SK-N-SH (cell line): ENCODE measurements around the gene JAKMIP1. TPM values are rescaled to one million over a fixed set of nuclear protein-coding genes. Genes with fewer than 3 reads are reported as not detected.

Experiments used
- CTCF ChIA-PET: fragments of 300-600, 350-600 bp; formaldehyde crosslinking; extraction: SDS; loops from one replicate; lab custom pipeline; 2021; lab: Yijun Ruan, JAX
- POLR2A ChIA-PET: fragments of 350-600 bp; sonication (Branson Sonifier 250); formaldehyde crosslinking; extraction: SDS; loops from one replicate; lab custom pipeline; 2020; ENCODE audit warnings: antibody characterized with exemption, inconsistent platforms; lab: Yijun Ruan, JAX
- DNase-seq: peaks from one replicate; pipeline ENCODE4 v3.0.0; 2012
- H2AFZ ChIP-seq: fragments of 200-600 bp; sonication (generic); 2 replicates; pipeline ENCODE4 v1.8.1; 2016; ENCODE audit warnings: antibody characterized with exemption, mild to moderate bottlenecking, low read depth
- H3F3A ChIP-seq: fragments of 200-600 bp; sonication (generic); replicated peaks from 2 replicates; pipeline ENCODE3; 2016; ENCODE audit warnings: antibody characterized with exemption, mild to moderate bottlenecking; ENCODE audit not compliant: insufficient read depth
- H3K27ac ChIP-seq, 2 experiments: fragments of 200-500 bp in 1 of 2; fragments of 200-600 bp in 1 of 2; sonication (Bioruptor generic) in 1 of 2; sonication (generic), shearing (Covaris generic) in 1 of 2; 2 replicates each; pipeline versions ENCODE4 v1.5.1 to v1.6.1; 2014 to 2016; ENCODE audit warnings: low read depth in 2 of 2, inconsistent platforms in 1 of 2, low read length in 1 of 2, mild to moderate bottlenecking in 1 of 2, mixed read lengths in 1 of 2
- H3K27me3 ChIP-seq: fragments of 200-600 bp; sonication (generic), shearing (Covaris generic); 2 replicates; pipeline ENCODE4 v1.6.1; 2016; ENCODE audit warnings: mixed run types; ENCODE audit not compliant: insufficient read depth
- H3K36me3 ChIP-seq, 2 experiments: fragments of 200-500 bp in 1 of 2; fragments of 200-600 bp in 1 of 2; sonication (Bioruptor generic) in 1 of 2; sonication (generic) in 1 of 2; replicated peaks in 1 of 2; 2 replicates each; pipeline versions ENCODE3 to v1.5.1; 2014 to 2016; ENCODE audit warnings: low read length in 1 of 2, mild to moderate bottlenecking in 1 of 2; ENCODE audit not compliant: insufficient read depth in 2 of 2, control insufficient read depth in 1 of 2
- H3K4me1 ChIP-seq, 2 experiments: fragments of 200-500 bp in 1 of 2; fragments of 200-600 bp in 1 of 2; sonication (Bioruptor generic) in 1 of 2; sonication (generic), shearing (Covaris generic) in 1 of 2; 2 replicates each; pipeline versions ENCODE4 v1.5.1 to v1.6.1; 2014 to 2016; ENCODE audit warnings: low read depth in 1 of 2, low read length in 1 of 2, mixed run types in 1 of 2; ENCODE audit not compliant: insufficient read depth in 2 of 2, control insufficient read depth in 1 of 2
- H3K4me2 ChIP-seq: fragments of 200-600 bp; sonication (generic), shearing (Covaris generic); 2 replicates; pipeline ENCODE4 v1.6.1; 2017; ENCODE audit warnings: mixed run types
- H3K4me3 ChIP-seq, 2 experiments: fragments of 200-500 bp in 1 of 2; fragments of 200-600 bp in 1 of 2; sonication (Bioruptor generic) in 1 of 2; sonication (generic), shearing (Covaris generic) in 1 of 2; 2 replicates each; pipeline versions ENCODE4 v1.5.1 to v1.8.1; 2014 to 2016; ENCODE audit warnings: low read depth in 2 of 2, inconsistent platforms in 1 of 2, low read length in 1 of 2, mild to moderate bottlenecking in 1 of 2, mixed read lengths in 1 of 2, moderate library complexity in 1 of 2
- H3K79me2 ChIP-seq: fragments of 200-600 bp; sonication (generic); 2 replicates; pipeline ENCODE4 v1.8.1; 2017; ENCODE audit warnings: mild to moderate bottlenecking; ENCODE audit not compliant: insufficient read depth
- H3K9ac ChIP-seq: fragments of 200-600 bp; sonication (generic); 2 replicates; pipeline ENCODE4 v1.6.1; 2017; ENCODE audit warnings: mixed run types
- H3K9me2 ChIP-seq: fragments of 200-600 bp; sonication (generic); 2 replicates; pipeline ENCODE4 v1.6.1; 2017; ENCODE audit warnings: mixed run types
- H3K9me3 ChIP-seq: fragments of 200-600 bp; sonication (generic); 2 replicates; pipeline ENCODE4 v1.6.1; 2017; ENCODE audit warnings: mixed run types, mild to moderate bottlenecking, moderate library complexity
- H4K20me1 ChIP-seq: fragments of 200-600 bp; sonication (generic); 2 replicates; pipeline ENCODE4 v1.6.1; 2017; ENCODE audit warnings: mild to moderate bottlenecking, mixed run types; ENCODE audit not compliant: insufficient read depth
- ELF1 ChIP-seq: IDR thresholded peaks from 2 replicates; pipeline ENCODE4 v1.4.0; 2012
- EP300 ChIP-seq, 2 experiments: IDR thresholded peaks; 2 replicates each; pipeline versions ENCODE4 v1.4.0 to v1.6.1; 2012; ENCODE audit warnings: borderline replicate concordance in 1 of 2, low read depth in 1 of 2, low read length in 1 of 2
- GABPA ChIP-seq: IDR thresholded peaks from 2 replicates; pipeline ENCODE4 v1.4.0; 2012; ENCODE audit warnings: low read depth, mild to moderate bottlenecking
- IRF3 ChIP-seq: fragments of 150-350 bp; IDR thresholded peaks from 2 replicates; pipeline ENCODE4 v1.6.1; 2016; ENCODE audit warnings: mild to moderate bottlenecking, low read depth, low read length
- MEF2A ChIP-seq: IDR thresholded peaks from 2 replicates; pipeline ENCODE4 v1.4.0; 2012; ENCODE audit warnings: low read depth, borderline replicate concordance
- NRF1 ChIP-seq: IDR thresholded peaks from 2 replicates; pipeline ENCODE4 v1.6.1; 2012; ENCODE audit warnings: low read depth, mild to moderate bottlenecking, low read length
- PBX3 ChIP-seq: IDR thresholded peaks from 2 replicates; pipeline ENCODE4; 2012
- POLR2AphosphoS5 ChIP-seq: IDR thresholded peaks from 2 replicates; pipeline ENCODE4 v1.6.1; 2012; ENCODE audit warnings: low read depth, low read length
- REST ChIP-seq: IDR thresholded peaks from 2 replicates; pipeline ENCODE4 v1.6.1; 2012; ENCODE audit warnings: mild to moderate bottlenecking, low read depth, low read length, moderate library complexity
- RFX5 ChIP-seq: IDR thresholded peaks from 2 replicates; pipeline ENCODE4 v1.6.1; 2012; ENCODE audit warnings: mild to moderate bottlenecking, improper control_type of control experiment, low read length
- TEAD4 ChIP-seq: IDR thresholded peaks from 2 replicates; pipeline ENCODE4 v1.4.0; 2012; ENCODE audit warnings: mild to moderate bottlenecking, borderline replicate concordance; ENCODE audit not compliant: insufficient read depth
- YY1 ChIP-seq: IDR thresholded peaks from 2 replicates; pipeline ENCODE4 v1.4.0; 2012; ENCODE audit warnings: low read depth, mild to moderate bottlenecking
- WGBS: methylation state at CpG from one replicate; pipeline ENCODE4 v1.1.6; 2017; ENCODE audit warnings: low lambda C conversion rate; 5-methylcytosine and 5-hydroxymethylcytosine counted together
- polyA plus RNA-seq, 3 experiments: library from polyadenylated mRNA; depleted of rRNA; stranded (reverse); fragments of >200 nt; gene quantifications; 2 replicates each; pipeline ENCODE4 v1.2.3, GENCODE V29; 2012

The JAKMIP1 gene
- polyA plus RNA-seq, 1 of the 3 experiments (the other 2 are of a cell fraction): 0.54 TPM

GRCh38 chr4:5995901-5996623, 204.3 kb downstream of the JAKMIP1 start:
- Histone ChIP-seq H3K9ac (no peak overlapping the region), H3K27me3 (no peaks in the 10 kb centered on the region), H3K9me3 (no peaks in the 10 kb centered on the region), H3K9me2 (no peaks in the 10 kb centered on the region), H3K36me3 (no peaks in the 10 kb centered on the region), H3K27ac (no peak overlapping the region), H3K4me2 (no peak overlapping the region), H3F3A (no peaks in the 10 kb centered on the region), H3K4me1 (peaks cover 0 to 4% of the 10 kb centered on the region in 2 experiments; a peak in 1 of 4 replicates), H4K20me1 (no peaks in the 10 kb centered on the region), H3K4me3 (no peak overlapping the region), H2AFZ (no peak overlapping the region), H3K79me2 (no peaks in the 10 kb centered on the region)
- ChIA-PET POLR2A (no interaction called here), CTCF (interaction anchor here (0.6 to 7.2 kb wide), 11 partner anchors 8 to 336 kb away, joined by 3 to 105 read pairs (median 7); partner anchors contain the start of gene C4orf50)
- TF ChIP-seq IRF3 (no peak), POLR2AphosphoS5 (no peak), PBX3 (no peak), NRF1 (no peak), TEAD4 (no peak), ELF1 (no peak), GABPA (no peak), YY1 (no peak), RFX5 (no peak), EP300 (IDR thresholded peaks at IDR 0.05; ENCODE audit: borderline replicate concordance in 1 of 2, low read depth in 1 of 2, low read length in 1 of 2) (no peak), REST (no peak), MEF2A (no peak)
- WGBS: 54% methylated on average over 18 of the region's 19 CpGs
- DNase-seq: no peak
